A673 (cell line): ENCODE results near the gene SHISA4. TPM values are rescaled to one million over a fixed set of nuclear protein-coding genes. Genes with fewer than 3 reads are reported as not detected.

Experiments used
- BruUV-seq: library from RNA; stranded (reverse); fragments of 400-500 nt; replicated peaks from 2 replicates; lab custom pipeline; 2021; lab: Mats Ljungman, UMichigan
- CTCF ChIA-PET: fragments of 300-600 bp; sonication (Branson Sonifier 250); formaldehyde crosslinking; loops from one replicate; lab custom pipeline; 2022; ENCODE audit warnings: antibody characterized with exemption; lab: Charles Lee
- POLR2A ChIA-PET: fragments of 300-600 bp; sonication (Branson Sonifier 250); formaldehyde crosslinking; loops from one replicate; lab custom pipeline; 2022; ENCODE audit warnings: antibody characterized with exemption; ENCODE audit not compliant: low non-redundant PET; lab: Charles Lee
- DNase-seq: peaks from one replicate; pipeline ENCODE4 v3.0.0-alpha.2; 2015; ENCODE audit warnings: low spot score
- H3K27ac ChIP-seq: fragments of 200-600 bp; sonication (generic); 2 replicates; pipeline ENCODE4 v1.5.1; 2016; ENCODE audit warnings: mixed run types, low read depth, mild to moderate bottlenecking, mixed read lengths, antibody characterized with exemption, low read length; ENCODE audit not compliant: poor library complexity, severe bottlenecking
- H3K27me3 ChIP-seq: fragments of 200-600 bp; sonication (generic); replicated peaks from 2 replicates; pipeline ENCODE4 v1.6.1; 2017; ENCODE audit warnings: mixed run types, low read depth, mild to moderate bottlenecking, mixed read lengths, antibody characterized with exemption, low read length; ENCODE audit not compliant: insufficient read depth, poor library complexity
- H3K36me3 ChIP-seq: fragments of 200-600 bp; sonication (generic); 2 replicates; pipeline ENCODE4 v1.6.1; 2016; ENCODE audit warnings: mixed run types, mild to moderate bottlenecking, mixed read lengths, antibody characterized with exemption, low read length; ENCODE audit not compliant: insufficient read depth, poor library complexity, severe bottlenecking
- H3K4me1 ChIP-seq: fragments of 200-600 bp; sonication (generic); 2 replicates; pipeline ENCODE4 v1.6.1; 2017; ENCODE audit warnings: mixed run types, mild to moderate bottlenecking, mixed read lengths, antibody characterized with exemption, low read length; ENCODE audit not compliant: insufficient read depth, poor library complexity, severe bottlenecking
- H3K4me3 ChIP-seq: fragments of 200-600 bp; sonication (generic); 2 replicates; pipeline ENCODE4 v1.5.1; 2016; ENCODE audit warnings: low read depth, mixed run types, mild to moderate bottlenecking, mixed read lengths, low read length; ENCODE audit not compliant: poor library complexity, severe bottlenecking
- H3K9me3 ChIP-seq: fragments of 200-600 bp; sonication (generic); 2 replicates; pipeline ENCODE4 v1.6.1; 2016; ENCODE audit warnings: mixed run types, low read depth, mild to moderate bottlenecking, mixed read lengths, antibody characterized with exemption, low read length; ENCODE audit not compliant: poor library complexity, severe bottlenecking
- EZH2 ChIP-seq: fragments of 200-600 bp; sonication (generic); IDR thresholded peaks from 2 replicates; pipeline ENCODE4 v1.6.1; 2017; ENCODE audit warnings: borderline replicate concordance, low read depth, mild to moderate bottlenecking, mixed read lengths, antibody characterized with exemption, low read length; ENCODE audit not compliant: poor library complexity, severe bottlenecking
- intact Hi-C: fragments of 100-400 bp; cut with micrococcal nuclease; formaldehyde crosslinking; loops from one replicate; pipeline ENCODE4 v1.10.0; 2022; ENCODE audit not compliant: unreplicated experiment
- total RNA-seq: library from RNA; stranded (reverse); gene quantifications from 2 replicates; pipeline ENCODE4 v1.2.3, GENCODE V29; 2021
- TF ChIP-seq, protein P1 (sequence below): fragments of 300-800, 200-600 bp; sonication (generic); conservative IDR thresholded peaks from 2 replicates; pipeline ENCODE4 v1.5.1; 2017; ENCODE audit warnings: low read depth, mild to moderate bottlenecking, antibody characterized with exemption, low read length, moderate library complexity, mixed read lengths

SHISA4 gene
- total RNA-seq, 1 experiment from 2014 or later: 1.2 TPM

DNA sequence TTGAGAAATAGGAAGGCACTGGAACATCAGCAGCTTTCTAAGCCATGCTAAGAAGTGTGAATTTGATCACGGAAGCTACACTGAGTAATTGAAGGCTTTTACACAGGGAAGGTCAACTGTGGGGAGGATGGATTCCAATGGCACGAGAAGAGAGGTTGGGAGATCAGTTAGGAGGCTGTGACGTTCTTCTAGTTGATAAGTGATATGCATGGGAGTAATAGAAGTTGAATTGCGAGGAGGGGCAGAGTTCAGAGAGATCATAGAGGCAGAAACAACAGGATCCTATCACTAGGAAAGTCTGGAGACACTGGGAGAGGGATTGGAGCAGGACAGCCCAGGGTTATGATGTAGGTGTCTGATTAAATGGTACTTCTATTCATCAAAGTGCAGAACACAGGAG is 41.4 kb downstream of the SHISA4 start:
- Histone ChIP-seq H3K36me3 (no peaks in the 10 kb centered on the region), H3K4me3 (no peak overlapping the region), H3K27ac (no peak overlapping the region), H3K9me3 (no peaks in the 10 kb centered on the region), H3K4me1 (no peaks in the 10 kb centered on the region), H3K27me3 (no peaks in the 10 kb centered on the region)
- CTCF ChIA-PET: no interaction called here
- intact Hi-C loops: no loop called here
- DNase-seq: no peak
- BruUV-seq: no TSS peak
- POLR2A ChIA-PET: no interaction called here
- TF ChIP-seq, protein P1, sequence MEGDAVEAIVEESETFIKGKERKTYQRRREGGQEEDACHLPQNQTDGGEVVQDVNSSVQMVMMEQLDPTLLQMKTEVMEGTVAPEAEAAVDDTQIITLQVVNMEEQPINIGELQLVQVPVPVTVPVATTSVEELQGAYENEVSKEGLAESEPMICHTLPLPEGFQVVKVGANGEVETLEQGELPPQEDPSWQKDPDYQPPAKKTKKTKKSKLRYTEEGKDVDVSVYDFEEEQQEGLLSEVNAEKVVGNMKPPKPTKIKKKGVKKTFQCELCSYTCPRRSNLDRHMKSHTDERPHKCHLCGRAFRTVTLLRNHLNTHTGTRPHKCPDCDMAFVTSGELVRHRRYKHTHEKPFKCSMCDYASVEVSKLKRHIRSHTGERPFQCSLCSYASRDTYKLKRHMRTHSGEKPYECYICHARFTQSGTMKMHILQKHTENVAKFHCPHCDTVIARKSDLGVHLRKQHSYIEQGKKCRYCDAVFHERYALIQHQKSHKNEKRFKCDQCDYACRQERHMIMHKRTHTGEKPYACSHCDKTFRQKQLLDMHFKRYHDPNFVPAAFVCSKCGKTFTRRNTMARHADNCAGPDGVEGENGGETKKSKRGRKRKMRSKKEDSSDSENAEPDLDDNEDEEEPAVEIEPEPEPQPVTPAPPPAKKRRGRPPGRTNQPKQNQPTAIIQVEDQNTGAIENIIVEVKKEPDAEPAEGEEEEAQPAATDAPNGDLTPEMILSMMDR: no peak
- no peak for TF ChIP-seq EZH2

DNA sequence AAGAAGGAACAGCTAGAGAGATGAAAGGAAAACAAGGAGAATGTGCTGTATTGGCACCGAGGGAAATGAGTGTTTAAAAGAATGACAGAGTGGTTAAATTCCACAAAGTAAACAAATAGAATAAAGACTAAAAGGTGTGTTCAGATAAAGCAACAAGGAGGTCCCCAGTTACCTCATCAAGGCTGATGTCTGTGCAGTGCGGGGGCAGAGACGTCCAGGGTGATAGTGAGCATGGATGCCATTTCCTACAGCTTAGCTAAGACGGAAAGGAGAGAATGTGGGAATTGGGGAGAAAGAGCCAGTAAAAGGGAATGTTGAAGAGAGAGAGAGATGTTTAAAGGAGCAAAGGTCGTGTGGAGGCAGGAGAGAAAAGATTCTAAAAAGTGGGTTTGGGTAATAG is 42.1 kb downstream of the SHISA4 start:
- Histone ChIP-seq H3K27ac (no peak overlapping the region), H3K4me1 (no peaks in the 10 kb centered on the region), H3K9me3 (no peaks in the 10 kb centered on the region), H3K27me3 (no peaks in the 10 kb centered on the region), H3K4me3 (no peak overlapping the region), H3K36me3 (no peaks in the 10 kb centered on the region)
- DNase-seq: no peak
- ChIA-PET POLR2A (no interaction called here), CTCF (no interaction called here)
- no TSS peak for BruUV-seq
- no peak for TF ChIP-seq EZH2
- TF ChIP-seq, protein P1: no peak
- intact Hi-C loops: no loop called here

DNA sequence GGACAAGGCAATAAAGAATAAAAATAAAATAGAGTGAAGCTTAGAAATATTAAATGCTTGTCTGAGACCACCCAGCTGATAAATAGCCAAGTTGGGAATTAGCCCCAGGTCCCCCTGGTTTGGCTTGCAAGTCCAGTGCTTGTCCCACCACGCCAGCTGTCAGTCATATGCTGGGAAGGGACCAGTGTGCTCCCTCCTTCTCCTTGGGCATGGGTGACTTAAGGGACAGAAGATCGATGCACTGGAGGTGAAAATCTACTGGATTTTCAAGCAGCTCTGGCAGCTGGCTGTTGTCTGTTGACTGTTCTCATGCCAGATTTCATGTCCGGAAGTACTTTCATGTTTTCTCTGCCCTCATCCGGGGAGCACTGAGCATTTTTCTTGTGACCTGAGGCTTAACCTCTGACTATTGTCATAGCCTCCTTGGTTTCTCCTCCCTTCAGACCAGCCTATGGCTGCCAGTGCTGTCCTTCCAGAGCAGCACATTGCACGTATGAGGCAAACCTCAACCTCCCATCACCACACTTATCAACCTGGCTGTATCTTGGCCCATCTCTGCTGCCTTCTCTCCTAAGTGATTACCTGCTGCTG is 45.2 kb downstream of the SHISA4 start:
- Histone ChIP-seq H3K9me3 (no peaks in the 10 kb centered on the region), H3K27me3 (no peaks in the 10 kb centered on the region), H3K36me3 (no peaks in the 10 kb centered on the region), H3K4me3 (no peak overlapping the region), H3K27ac (no peak overlapping the region), H3K4me1 (no peaks in the 10 kb centered on the region)
- no TSS peak for BruUV-seq
- TF ChIP-seq, protein P1: no peak
- no peak for TF ChIP-seq EZH2
- ChIA-PET POLR2A (no interaction called here), CTCF (no interaction called here)
- no peak for DNase-seq
- intact Hi-C loops: no loop called here
